ENCODE data around the gene ASPSCR1.
A peak's percentile ranks its signal among the peaks of the same experiment; 100 is the strongest.

- no peak for TF ChIP-seq POLR2A (IDR thresholded peaks at IDR 0.05; ENCODE audit: control extremely low read depth in 1 of 2, low read depth in 2 of 2, low read length in 2 of 2)
- TF ChIP-seq USF2 (IDR thresholded peaks at IDR 0.05; ENCODE audit: low read length): no peak
- TF ChIP-seq CTCF (IDR thresholded peaks at IDR 0.05; ENCODE audit: control extremely low read depth in 1 of 3, insufficient read depth in 1 of 3, low read depth in 1 of 3, low read length in 3 of 3): no peak
- TF ChIP-seq POLR2AphosphoS5 (IDR thresholded peaks at IDR 0.05; ENCODE audit: low read depth, low read length): no peak
- no peak for TF ChIP-seq HDAC2 (IDR thresholded peaks at IDR 0.05; ENCODE audit: borderline replicate concordance in 1 of 2, low read depth in 2 of 2, low read length in 2 of 2)
- TF ChIP-seq RAD21 (IDR thresholded peaks at IDR 0.05 in 1 of 2, conservative IDR thresholded peaks at IDR 0.05 in 1 of 2; ENCODE audit: low read depth in 2 of 2, low read length in 2 of 2): no peak
- peak; percentile 63 for TF ChIP-seq EZH2 (IDR thresholded peaks at IDR 0.05; ENCODE audit: low read depth, low read length, severe bottlenecking)
- TF ChIP-seq MAFK (IDR thresholded peaks at IDR 0.05; ENCODE audit: low read depth, low read length): no peak
- no peak for TF ChIP-seq GTF2F1 (IDR thresholded peaks at IDR 0.05; ENCODE audit: borderline replicate concordance, low read depth, low read length)
- TF ChIP-seq TAF7 (optimal IDR thresholded peaks at IDR 0.05; ENCODE audit: borderline replicate concordance, low read depth, low read length): no peak
- TF ChIP-seq BRCA1 (IDR thresholded peaks at IDR 0.05; ENCODE audit: low read depth, low read length): no peak
- no peak for TF ChIP-seq EGR1 (IDR thresholded peaks at IDR 0.05; ENCODE audit: borderline replicate concordance, low read depth, low read length)
Measured at GRCh38 chr17:81961521-81962498, 15.6 kb upstream of the ASPSCR1 start.
